ENCODE measurements around the gene MEIS1.

The MEIS1 gene

GRCh38 chr2:66553370-66553769 is 118.4 kb downstream of the MEIS1 start:
- TF ChIP-seq CTCF (IDR thresholded peaks at IDR 0.05), result no peak

- no peak for TF ChIP-seq CTCF (IDR thresholded peaks at IDR 0.05)
These were observed 120.2 kb downstream of the MEIS1 start for GRCh38 chr2:66555091-66555490.

DNA sequence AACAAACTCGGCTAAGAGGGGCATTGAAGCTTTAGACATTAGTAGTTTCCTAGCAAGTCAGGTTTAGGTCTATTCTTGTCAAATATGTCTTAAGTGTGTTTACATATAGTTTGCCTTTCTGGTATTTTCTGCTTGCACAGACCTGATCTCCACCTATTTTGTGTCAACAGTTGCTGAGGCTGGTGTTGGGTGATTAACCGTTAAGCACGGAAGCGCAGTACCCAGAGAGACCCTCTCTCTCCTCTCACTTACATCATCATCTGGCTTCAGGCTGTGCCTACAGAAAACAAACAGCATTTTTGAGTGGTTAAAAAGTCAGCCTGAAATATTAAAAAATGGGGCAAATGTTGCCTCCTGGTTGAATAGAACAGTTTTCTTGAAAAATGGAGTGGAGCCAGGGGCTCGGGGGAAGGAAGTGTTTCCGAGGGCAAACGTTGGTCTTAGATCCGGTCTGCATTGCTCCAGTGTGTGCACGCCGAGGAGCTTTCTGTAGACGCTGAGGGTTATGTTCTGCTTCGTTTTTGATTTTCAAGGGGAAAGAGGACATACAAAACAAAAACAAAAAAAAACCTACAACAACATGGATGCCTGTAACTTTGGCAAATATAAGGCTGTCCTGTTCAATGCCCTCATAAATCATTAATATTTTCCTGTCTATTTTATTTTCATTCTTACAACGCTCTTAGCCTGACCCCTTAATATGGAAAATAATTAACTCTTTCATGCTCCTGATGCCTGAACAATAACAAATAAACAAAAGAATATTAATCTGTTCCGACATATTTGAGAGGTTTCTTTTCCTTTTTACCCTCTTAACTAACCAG is 120.8 kb downstream of the MEIS1 start:
- TF ChIP-seq CTCF (IDR thresholded peaks at IDR 0.05), result no peak

DNA sequence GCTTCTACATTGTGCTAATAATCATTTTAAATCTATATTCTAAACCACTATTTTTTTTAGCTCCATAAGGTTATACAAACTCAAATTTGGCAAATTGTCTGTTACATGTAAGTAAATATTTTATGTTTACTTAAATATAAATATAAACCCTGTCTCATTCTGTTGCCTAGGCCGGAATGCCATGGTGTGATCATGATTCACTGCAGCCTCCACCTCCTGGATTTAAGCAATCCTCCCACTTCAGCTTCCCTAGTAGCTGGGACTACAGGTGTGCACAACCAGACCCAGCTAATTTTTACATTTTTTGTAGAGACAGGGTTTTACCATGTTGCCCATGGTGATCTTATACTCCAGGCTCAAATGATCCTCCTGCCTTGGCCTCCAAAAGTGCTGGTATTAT is 124.7 kb downstream of the MEIS1 start:
- no peak for TF ChIP-seq CTCF (IDR thresholded peaks at IDR 0.05)

GRCh38 chr2:66560683-66561082 is 125.8 kb downstream of the MEIS1 start:
- TF ChIP-seq CTCF (IDR thresholded peaks at IDR 0.05), result no peak

GRCh38 chr2:66561645-66562303 is 126.8 kb downstream of the MEIS1 start:
- TF ChIP-seq CTCF (IDR thresholded peaks at IDR 0.05), result no peak

DNA sequence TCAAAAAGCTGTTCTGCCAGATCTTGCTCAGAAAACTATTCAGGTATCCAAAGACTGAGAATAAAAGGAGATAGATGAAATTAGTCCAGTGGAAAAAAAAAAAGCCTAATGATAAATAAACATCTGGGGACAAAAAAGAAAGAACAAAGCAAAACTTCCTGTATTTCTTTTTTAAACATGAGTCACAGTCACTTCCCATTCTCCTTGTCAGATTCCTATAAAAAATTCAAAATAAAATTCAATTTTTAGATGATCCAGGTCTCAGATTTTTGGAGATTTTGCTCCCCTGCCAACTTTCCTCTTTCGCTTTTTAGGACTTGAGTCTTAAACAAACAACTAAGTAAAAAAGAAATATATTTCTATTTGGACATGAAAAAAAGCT is 127.4 kb downstream of the MEIS1 start:
- TF ChIP-seq CTCF (IDR thresholded peaks at IDR 0.05), result no peak

Data from LNCAP (cell line).